ENCODE measurements around the gene KLHL29. TPM values are rescaled to one million over a fixed set of nuclear protein-coding genes. Genes with fewer than 3 reads are reported as not detected.

The KLHL29 gene
- total RNA-seq, 1 donor from 2014 or later, result 3.6 TPM

DNA sequence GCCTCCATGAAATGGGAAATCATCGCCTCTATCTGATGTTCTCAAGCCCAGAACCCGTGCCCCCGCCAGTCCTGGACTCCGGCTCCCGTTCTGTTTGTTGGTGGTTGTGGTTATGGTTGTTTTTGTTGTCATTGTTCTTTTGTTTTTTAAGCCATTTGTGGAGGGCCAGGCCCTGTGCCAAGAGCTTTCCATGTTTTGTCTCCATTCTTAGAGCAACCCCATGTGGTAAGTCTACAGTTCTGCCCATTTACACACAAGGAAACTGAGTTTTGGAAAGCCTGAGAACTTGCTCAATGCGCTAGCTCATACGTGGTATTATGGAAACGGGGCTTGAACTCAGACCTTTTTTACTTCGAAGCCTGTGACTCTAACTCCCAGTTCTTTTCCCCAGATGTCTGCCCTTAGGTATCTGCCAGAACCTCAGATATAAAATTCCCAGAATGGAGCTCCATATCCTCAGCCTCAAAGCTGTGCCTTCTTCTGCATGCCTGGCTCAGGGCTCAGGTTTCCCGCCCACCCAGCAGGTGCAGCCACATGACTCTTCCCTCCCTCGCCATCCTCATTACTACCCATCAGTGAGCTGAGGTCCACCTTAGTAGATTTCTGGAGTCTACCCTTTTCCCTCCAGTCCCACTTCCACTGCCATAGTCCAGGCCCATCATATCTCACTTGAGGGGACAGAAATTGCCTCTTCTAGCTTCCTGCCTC lies 194.1 kb downstream of the KLHL29 start:
- ATAC-seq, result no peak

DNA sequence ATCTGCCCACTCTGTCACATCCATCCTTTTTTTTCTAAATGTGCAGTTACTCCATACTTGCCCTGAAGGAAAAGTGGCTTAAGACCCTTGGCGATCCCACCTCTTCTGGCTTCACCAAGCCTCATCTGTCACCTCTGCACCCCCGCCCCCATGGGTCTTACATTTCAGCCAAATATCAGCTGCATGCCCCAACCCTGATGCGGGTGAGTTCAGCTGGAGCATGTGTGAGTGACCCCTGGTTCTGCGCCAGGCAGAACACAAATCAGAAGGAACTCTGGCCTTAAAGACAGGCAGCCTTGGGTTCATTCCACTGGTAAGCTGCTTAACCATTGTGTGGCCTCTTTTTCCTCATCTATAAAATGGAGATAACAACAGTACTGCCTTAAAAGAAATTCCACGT lies 194.7 kb downstream of the KLHL29 start:
- ATAC-seq, result no peak

DNA sequence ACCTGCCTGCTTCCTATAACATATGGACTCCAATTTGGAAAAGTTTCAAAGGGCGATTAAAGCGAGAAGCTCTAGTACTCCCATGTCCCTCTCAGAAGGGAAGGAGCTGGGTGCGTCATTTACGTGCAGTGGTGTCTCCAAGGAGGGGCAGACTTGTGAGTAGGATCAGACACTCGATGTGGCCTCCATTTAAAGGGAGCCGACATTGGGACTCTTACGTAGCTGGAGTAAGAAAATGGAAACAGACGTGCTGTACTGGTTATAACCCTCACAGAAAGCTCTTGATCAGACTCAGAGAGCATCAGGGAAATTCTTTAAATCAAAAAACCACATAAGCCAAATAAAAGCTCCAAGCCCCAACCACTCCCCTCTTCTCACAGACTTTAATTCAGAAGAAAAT lies 198.5 kb downstream of the KLHL29 start:
- no peak for ATAC-seq

- no peak for ATAC-seq
Observed at GRCh38 chr2:23584054-23584745, 199.2 kb downstream of the KLHL29 start.

GRCh38 chr2:23585273-23586170 lies 200.5 kb downstream of the KLHL29 start:
- ATAC-seq, result no peak

DNA sequence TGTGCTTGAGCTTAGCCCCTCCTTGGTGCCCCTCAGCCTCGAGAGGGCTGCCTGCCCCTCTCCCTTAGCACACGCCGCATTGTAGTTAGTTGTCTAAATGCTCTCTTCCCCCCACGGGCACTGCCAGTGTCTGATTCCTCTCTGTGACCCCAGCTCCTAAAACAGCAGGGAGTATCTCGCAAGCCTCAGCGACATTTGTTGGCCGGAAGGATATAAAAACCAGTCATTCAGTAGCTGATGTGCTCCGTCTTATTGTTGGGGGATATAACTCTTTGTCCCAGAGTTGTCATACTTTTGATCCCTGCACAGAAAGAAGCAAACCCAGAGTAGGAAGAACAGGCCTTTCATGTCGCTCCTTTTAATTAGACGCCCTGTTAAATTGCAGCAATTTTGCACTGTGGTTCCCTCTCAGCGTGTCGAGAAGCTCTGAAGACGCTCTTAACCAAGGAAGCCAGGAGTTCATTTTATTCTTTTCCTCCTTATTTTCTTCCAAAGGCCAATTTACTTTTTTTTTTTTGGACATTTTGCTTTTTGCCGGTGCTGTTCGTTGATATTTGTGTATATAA lies 201.8 kb downstream of the KLHL29 start:
- ATAC-seq, result no peak

GRCh38 chr2:23587341-23587880 lies 202.4 kb downstream of the KLHL29 start:
- no peak for ATAC-seq

DNA sequence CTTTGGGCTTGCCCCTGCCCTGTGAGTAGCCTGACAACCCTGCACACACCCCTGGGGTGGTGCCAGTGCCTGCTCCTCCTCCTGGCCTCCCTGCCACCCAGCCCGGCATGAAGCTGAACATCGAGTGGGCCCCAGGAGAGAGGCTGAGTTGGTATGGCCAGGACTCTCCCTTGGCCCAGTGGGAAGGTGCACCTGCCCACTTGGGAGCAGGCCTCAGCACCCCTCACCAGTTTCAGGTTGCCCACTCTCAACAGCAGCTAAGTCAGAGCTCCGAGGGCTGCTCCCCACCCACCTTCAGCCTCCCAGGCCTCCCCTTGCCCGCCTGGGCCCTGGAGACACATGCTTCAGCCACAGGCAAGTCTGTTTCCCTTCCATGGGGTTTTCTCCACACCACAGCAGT lies 203.1 kb downstream of the KLHL29 start:
- no peak for ATAC-seq

DNA sequence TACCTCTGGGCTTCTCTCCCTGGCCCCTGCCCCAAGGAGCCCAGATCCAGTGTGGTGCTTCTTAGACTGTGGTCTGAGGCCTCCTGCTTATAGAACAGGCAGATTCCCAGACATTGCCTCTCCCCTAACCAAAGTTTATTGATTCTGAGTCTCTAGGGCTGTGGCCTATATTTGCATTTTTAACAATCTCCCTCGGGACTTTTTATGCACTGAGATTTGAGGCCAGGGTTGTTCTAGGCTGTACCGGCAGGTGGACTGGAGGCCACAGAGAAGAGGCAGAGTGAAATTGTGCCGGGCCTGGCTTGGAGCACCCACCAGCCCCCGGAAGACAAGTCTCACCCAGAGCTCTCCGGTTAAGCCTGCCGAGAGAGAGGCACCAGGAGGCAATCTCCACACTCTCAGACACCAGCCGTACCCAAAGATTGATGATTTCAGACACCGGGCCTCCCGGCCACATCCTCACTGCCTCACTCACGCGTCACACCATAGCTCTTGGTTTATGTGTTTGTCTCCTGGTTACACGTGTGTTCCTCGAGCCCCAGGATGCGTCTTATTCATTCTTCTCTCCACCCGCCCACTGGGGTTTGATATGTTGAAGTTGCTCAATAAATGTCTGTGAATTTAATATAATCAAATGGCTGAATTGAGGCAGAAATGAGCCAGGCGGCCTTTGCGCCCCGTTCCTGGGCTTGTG lies 203.7 kb downstream of the KLHL29 start:
- no peak for ATAC-seq

DNA sequence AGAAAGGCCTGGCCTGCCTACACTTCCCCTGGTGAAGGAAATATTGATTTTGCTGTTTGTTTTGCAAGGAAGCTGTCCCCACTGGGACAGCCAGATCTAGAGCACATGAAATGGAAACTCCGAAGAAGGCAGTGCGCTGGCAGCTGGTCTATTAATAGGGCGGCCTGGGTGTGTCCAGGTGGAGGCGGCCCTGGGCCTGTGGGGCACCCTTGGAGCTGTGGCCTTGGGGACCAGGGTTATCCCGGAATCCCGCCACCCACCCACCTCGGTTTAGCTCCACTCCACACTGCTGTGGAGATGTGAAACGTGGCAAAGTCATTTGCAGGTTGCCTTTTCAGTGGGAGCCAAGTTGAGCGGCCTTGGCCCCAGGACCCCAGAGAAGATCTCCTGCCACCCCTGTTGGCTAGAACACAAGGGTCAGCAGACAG lies 204.3 kb downstream of the KLHL29 start:
- no peak for ATAC-seq

DNA sequence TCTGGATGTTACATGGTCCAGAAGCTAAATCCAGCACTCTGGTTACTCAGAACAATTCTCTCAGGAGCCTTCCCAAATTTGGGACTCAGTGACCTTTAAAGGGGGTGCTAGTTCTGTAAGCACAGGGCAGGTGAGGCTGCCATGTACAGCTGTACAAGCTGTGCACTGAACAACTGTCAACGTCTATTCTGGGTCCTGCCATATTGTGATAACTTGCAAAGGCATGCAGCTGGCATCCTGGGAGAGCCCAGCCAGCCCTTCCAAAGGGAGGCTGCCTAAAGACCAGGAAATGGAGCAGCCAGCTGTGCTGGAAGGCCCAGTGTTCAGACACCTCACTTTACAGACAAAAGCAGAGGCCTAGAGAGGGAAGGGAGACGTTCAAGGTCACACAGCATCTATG lies 204.8 kb downstream of the KLHL29 start:
- ATAC-seq, result no peak

- no peak for ATAC-seq
Observed at GRCh38 chr2:23590241-23590869, 205.4 kb downstream of the KLHL29 start.

DNA sequence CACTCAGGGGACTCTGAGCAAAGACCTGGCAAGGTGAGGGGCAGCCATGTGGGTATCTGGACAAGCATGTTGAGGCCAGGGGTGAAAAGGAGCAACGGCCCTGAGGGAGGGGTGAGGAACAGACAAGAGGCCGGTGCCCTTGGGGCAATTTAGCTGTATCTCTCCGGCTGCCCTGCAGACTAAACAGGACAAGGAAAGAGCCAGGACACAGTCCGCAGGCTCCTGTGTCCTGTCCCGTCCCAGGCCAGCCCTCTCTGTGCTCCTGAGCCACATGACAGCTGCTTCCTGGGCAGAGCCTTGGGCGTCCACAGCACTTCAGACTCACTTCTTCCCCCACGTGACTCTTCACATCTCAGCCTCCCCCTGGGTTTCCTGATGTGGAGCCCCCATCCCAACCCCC lies 206.1 kb downstream of the KLHL29 start:
- no peak for ATAC-seq

GRCh38 chr2:23592061-23592685 lies 207.2 kb downstream of the KLHL29 start:
- no peak for ATAC-seq

DNA sequence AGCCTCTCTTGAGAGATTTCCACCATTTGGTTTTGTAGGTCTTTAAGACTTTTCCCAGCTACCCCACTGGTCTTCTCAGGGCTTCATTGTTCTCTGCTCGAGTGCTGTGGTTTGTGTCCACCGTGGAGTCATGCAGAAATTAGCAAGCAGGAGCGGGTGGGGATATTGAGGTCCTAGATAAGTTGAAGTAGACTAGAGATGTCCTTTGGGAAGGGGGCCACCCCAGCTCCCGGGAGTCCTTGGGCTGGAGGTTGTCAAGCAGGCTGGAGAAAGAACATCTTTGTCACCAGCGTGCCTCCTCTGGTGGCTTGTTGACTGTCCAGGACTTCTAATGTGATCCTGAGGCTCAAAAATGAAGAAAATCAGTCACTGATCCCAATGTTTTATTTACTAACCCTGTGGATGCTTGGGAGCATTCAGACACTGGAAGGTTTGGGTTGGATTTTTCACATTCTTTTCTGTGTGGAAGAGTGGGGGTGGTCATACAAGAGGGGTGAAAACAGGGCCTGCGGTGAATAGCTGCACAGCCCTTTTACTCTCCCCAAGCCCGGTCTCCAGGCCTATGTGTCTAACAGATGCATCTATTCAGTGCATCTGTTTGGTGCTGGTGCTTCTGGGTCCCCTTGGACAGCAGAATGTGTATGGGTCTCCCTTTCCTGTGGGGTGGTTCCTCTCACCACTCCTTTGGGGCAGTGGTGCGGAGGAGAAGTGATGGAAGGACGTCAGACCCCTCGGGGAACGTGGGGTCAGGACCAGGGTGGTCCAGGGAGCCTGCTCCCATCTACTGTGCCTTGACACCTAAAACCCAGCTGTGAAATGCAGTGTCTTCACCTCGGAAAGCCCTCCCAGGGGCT lies 208.1 kb downstream of the KLHL29 start:
- no peak for ATAC-seq

- ATAC-seq, result no peak
Observed at GRCh38 chr2:23593752-23594459, 208.9 kb downstream of the KLHL29 start.

DNA sequence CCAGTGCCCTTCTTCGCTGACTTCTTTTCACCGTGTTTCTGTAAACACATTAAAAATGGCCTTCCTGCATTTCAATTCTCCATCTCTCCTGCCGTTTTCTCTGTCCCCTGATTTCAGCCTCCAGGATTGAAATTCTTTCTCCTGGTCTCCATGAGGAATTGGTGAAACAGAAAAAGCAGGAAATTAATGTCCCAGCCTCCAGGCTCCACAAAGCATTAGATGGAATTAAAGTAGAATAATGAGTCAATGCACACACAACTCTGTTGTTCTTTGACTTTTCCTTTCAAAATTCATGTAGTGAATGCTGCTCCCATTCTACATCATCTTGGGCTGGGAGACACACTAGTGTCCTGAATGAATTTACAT lies 209.5 kb downstream of the KLHL29 start:
- ATAC-seq, result no peak

DNA sequence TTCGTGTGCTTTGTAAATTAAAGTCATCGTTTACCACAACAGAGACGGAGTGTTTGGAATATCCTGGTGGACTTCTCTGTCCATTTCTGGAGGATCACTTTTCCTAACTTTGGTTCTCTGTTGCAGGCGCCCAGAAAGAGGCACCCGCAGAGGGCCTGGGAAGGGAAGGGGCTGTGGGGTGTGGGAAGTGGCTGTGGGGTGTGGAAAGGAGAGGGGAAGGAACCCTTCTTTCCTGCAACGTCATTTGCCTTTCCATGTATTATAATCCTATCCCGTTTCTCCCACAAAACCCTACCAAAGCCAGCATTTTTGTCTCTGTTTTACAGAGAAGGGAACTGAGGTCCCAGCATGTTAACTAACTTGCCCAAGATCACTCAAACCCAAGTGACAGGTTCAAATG lies 210.0 kb downstream of the KLHL29 start:
- ATAC-seq, result no peak

DNA sequence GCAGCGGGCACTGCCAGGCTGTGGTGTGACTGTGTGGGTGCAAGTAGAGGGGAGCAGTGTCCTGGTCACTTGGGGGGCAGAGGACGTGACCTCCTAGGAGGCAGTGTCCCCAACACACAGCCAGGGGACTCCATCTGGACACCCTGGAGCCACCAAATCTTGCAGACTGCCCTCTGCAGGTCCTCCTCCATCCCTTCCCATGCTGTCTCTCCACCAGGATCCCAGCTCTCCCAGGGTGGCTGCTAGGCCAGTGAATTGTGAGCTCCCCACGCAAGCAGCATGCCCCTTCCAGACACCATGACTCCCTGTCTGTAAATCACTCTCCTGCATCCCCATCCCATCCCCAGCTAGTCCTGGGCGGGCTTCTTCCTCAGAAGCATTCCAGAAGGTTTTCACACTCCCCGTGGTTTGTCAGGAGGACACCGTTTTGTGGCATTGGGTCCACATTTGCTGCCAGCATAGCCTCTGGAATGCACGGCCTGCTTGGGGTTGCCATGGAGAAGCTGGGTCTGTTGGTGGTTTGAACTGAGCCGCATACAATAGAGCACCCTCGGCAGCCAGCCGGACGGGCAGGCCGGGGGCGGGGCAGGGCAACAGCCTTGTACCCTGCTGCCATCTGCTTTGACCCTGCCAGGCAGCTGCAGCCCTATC lies 210.7 kb downstream of the KLHL29 start:
- ATAC-seq, result peak; percentile 38

Measured in esophagus mucosa (tissue), 1 donor.